Subcutaneous adipose tissue (tissue), 4 donors: Measurements from ENCODE around the gene HDHD5. TPM values are rescaled to one million over a fixed set of nuclear protein-coding genes. Genes with fewer than 3 reads are reported as not detected.

Source experiments
- total RNA-seq, 4 donors: library from RNA; depleted of rRNA; stranded (reverse); fragments of >200 nt; gene quantifications; one replicate each; pipeline ENCODE4 v1.1.0, GENCODE V29; 2016
- TF ChIP-seq, protein P1 (sequence below): fragments of 450-650 bp; IDR thresholded peaks from one replicate; pipeline ENCODE4 v1.5.1; 2016; ENCODE audit warnings: low read depth, mild to moderate bottlenecking, control low read depth, antibody characterized with exemption, moderate library complexity

Gene HDHD5
- total RNA-seq, 4 donors from 2014 or later = 23.0 to 73.1 (median 41.7) TPM

DNA sequence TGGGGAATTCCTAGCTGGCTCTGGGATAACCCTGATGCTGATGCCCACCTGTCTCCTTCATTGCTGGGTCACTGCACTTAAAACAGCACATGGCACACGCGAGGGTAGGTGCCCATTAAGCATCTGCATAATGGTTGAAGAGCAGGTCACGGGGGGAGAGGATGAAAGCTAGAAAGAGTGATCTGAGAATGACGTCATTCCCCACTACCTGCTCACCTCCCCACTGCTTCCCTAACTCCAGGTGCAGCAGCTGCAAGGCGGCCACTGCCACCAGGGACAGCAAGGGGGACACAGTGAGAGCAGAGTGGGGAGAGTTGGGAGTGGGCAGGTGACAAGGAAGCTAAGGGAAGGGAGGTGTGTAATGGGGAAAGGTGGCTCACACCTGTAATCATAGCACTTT lies 33.1 kb upstream of the HDHD5 start:
- TF ChIP-seq, protein P1, sequence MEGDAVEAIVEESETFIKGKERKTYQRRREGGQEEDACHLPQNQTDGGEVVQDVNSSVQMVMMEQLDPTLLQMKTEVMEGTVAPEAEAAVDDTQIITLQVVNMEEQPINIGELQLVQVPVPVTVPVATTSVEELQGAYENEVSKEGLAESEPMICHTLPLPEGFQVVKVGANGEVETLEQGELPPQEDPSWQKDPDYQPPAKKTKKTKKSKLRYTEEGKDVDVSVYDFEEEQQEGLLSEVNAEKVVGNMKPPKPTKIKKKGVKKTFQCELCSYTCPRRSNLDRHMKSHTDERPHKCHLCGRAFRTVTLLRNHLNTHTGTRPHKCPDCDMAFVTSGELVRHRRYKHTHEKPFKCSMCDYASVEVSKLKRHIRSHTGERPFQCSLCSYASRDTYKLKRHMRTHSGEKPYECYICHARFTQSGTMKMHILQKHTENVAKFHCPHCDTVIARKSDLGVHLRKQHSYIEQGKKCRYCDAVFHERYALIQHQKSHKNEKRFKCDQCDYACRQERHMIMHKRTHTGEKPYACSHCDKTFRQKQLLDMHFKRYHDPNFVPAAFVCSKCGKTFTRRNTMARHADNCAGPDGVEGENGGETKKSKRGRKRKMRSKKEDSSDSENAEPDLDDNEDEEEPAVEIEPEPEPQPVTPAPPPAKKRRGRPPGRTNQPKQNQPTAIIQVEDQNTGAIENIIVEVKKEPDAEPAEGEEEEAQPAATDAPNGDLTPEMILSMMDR = no peak

DNA sequence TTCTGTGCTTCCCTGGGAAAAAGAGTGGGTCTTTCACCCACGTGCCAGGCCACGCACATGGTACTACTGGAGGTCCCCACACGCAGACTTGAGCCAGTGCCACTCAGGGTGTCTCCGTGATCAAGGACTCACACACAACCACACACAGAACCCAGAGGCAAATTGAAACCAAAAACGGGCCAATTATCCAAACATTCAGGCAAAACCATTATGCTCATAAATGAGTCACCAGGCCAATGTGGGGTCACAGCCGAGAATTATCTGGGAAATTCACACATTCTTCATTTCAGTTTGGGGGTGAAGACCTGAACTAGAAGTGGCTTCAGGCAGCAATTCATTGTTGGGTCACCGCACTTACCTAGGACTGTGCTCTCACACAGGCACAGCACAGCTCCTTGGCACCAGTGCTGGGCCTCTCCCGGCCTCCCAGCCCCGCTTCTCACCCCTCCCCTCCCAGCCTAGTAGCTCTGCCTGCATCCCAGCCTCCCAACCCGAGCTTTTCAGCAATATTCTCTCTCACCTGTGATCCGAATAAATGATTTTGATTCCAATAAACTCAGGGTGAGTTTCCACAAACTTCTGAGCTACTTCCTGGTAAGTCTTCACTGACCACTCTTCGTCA lies 32.2 kb upstream of the HDHD5 start:
- TF ChIP-seq, protein P1 = no peak

DNA sequence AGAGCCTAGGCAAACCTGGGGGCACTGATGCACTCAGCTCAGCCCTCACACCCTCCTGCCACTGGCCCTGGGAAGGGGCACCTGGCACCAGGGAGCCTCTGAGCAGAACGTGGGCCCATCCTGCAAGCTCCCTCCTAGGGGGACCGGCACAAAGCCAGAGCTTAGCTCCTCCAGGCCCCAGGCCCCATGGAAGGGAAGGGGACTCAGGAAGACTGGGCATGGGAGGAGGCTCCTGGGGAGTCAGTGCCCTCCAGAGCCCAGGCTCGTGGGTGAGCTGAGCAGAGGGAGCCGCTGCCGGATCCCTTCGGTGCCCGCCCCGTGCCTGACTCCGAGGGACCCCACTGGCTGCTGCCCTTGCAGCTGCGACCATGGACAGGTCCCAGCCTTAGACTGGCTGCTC lies 31.6 kb upstream of the HDHD5 start:
- TF ChIP-seq, protein P1 = no peak

DNA sequence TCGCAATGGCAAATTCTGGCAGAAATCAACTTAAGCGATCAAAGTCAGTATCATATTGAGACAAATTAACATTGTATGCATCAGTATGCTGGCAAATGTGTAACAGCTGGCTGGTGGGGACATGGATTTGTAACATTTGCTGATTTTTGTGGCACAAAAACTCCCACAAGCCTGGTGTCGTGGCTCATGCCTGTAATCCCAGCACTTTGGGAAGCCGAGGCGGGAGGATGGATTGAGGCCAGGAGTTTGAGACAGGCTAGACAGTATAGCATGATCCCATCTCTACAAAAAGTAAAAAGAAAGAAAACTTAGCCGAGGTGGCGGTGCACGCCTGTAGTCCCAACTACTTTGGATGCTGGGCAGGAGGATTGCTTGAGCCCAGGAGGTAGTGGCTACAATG lies 17.6 kb upstream of the HDHD5 start:
- TF ChIP-seq, protein P1 = no peak

GRCh38 chr22:17172029-17172833 lies 13.2 kb upstream of the HDHD5 start:
- TF ChIP-seq, protein P1 = no peak

DNA sequence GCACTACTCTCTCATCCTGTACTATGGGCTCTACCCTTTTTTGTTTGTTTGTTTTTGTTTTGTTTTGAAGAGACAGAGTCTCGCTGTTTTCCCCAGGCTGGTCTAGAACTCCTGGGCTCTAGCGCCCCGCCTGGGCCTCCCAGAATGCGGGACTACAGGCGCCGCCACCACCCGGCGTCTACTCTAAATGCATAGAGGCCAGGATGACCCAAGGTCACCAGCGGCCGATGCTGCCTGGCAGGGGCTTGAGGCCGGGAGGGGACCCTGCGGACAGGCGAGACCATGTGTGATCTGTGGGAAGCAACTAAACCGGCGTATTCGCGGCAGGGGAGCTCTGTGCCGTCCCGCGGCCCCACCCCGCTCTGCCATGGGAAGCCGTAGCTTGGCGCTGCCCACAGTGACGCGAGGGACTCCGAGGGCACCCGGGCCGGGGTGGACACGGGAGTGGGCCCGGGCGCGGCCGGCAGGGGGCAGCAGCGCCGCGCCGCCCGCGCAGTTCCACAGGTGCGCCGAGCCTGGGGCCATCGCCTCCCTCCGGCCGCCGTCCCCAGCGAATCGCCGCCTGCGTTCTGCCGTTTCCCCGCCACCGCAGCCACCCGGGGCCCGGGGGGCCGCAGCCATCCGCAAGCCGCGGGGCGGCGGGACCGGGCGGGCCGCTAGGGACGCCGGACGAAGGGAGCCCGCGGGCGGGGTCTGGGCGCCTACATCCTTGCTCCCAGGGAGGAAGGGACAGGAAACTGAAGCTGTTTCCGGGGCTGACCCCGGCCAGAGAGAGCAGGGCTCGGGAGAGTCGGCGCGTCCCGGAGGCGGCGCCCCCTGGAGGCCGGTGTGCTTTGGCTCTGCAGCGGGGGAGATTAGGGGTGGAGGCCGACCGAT lies 12.3 kb upstream of the HDHD5 start:
- TF ChIP-seq, protein P1 = no peak

DNA sequence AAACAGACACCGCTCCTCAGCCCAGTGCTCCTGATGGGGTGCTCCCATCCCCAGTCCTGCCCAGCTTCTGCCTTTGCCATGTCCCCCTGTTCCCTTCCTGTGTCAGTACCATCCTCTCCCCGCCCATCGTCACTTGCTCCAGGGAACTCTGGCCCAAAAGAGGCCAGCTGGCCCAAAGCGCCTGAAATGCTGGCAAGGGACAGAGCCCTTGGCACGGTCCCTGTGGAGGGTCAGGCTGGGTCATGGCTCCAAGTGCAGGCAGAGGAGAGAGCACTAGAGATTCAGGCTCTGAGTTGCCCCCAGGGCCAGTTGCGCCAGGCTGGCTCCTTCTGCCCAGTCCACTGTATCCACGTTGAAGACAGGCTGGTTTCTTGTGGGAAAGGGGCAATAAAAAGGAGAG lies 8.4 kb upstream of the HDHD5 start:
- TF ChIP-seq, protein P1 = no peak
